Neural crest cell (in vitro differentiated cells): ENCODE results near the gene ASPHD1. TPM values are rescaled to one million over a fixed set of nuclear protein-coding genes. Genes with fewer than 3 reads are reported as not detected.

Source experiments
- DNase-seq: peaks from one replicate; pipeline ENCODE4 v3.0.0; 2021; ENCODE audit warnings: low read depth, mixed read lengths, low spot score
- H3K27ac Mint-ChIP-seq: one replicate; pipeline ENCODE4 v1.8.0; 2021; ENCODE audit warnings: mild to moderate bottlenecking, mixed read lengths; ENCODE audit not compliant: unreplicated experiment
- H3K27me3 Mint-ChIP-seq: 2 replicates; pipeline ENCODE4 v1.8.0; 2021; ENCODE audit warnings: low read depth, mild to moderate bottlenecking, mixed read lengths
- H3K36me3 Mint-ChIP-seq: 2 replicates; pipeline ENCODE4 v1.8.0; 2021; ENCODE audit warnings: low read depth, mild to moderate bottlenecking, mixed read lengths
- H3K4me1 Mint-ChIP-seq: 2 replicates; pipeline ENCODE4 v1.8.0; 2021; ENCODE audit warnings: mixed read lengths
- H3K4me3 Mint-ChIP-seq: one replicate; pipeline ENCODE4 v1.8.0; 2021; ENCODE audit warnings: mild to moderate bottlenecking, mixed read lengths
- H3K9me3 Mint-ChIP-seq: 2 replicates; pipeline ENCODE4 v1.8.0; 2021; ENCODE audit warnings: mixed read lengths
- CTCF ChIP-seq: fragments of 200-600 bp; sonication (generic); conservative IDR thresholded peaks from 2 replicates; pipeline ENCODE4 v1.5.0; 2021; ENCODE audit warnings: antibody characterized with exemption, mild to moderate bottlenecking
- total RNA-seq: library from RNA; stranded (reverse); gene quantifications from 2 replicates; pipeline ENCODE4 v1.2.1, GENCODE V29; 2021

ASPHD1 gene
- total RNA-seq, 1 donor from 2014 or later, result 2.8 TPM

- Mint-ChIP-seq H3K9me3 (no peaks in the 10 kb centered on the region), H3K27me3 (no peaks in the 10 kb centered on the region), H3K27ac (no peak overlapping the region), H3K36me3 (no peaks in the 10 kb centered on the region), H3K4me3 (peak overlapping the region; percentile 44), H3K4me1 (peaks cover 15% of the 10 kb centered on the region)
- no peak for DNase-seq
- TF ChIP-seq CTCF, result no peak
Measured at GRCh38 chr16:29858149-29858849, 42.0 kb upstream of the ASPHD1 start.

- Mint-ChIP-seq H3K27ac (no peak overlapping the region), H3K36me3 (no peaks in the 10 kb centered on the region), H3K27me3 (no peaks in the 10 kb centered on the region), H3K4me1 (peaks cover 19% of the 10 kb centered on the region), H3K9me3 (no peaks in the 10 kb centered on the region), H3K4me3 (no peak overlapping the region)
- DNase-seq, result no peak
- TF ChIP-seq CTCF, result no peak
Measured at GRCh38 chr16:29858974-29859373, 41.3 kb upstream of the ASPHD1 start.

GRCh38 chr16:29860218-29860617 is 40.1 kb upstream of the ASPHD1 start:
- no peaks in the 10 kb centered on the region for H3K36me3 Mint-ChIP-seq
- H3K4me1 Mint-ChIP-seq, result peaks cover 19% of the 10 kb centered on the region
- TF ChIP-seq CTCF, result no peak
- DNase-seq, result no peak
- H3K4me3 Mint-ChIP-seq, result peak overlapping the region; percentile 95
- H3K9me3 Mint-ChIP-seq, result no peaks in the 10 kb centered on the region
- H3K27ac Mint-ChIP-seq, result peak overlapping the region; percentile 43
- H3K27me3 Mint-ChIP-seq, result no peaks in the 10 kb centered on the region

- Mint-ChIP-seq H3K4me3 (peak overlapping the region; percentile 95), H3K9me3 (no peaks in the 10 kb centered on the region), H3K27ac (peak overlapping the region; percentile 69), H3K36me3 (no peaks in the 10 kb centered on the region), H3K27me3 (peaks cover 2% of the 10 kb centered on the region), H3K4me1 (peaks cover 19% of the 10 kb centered on the region)
- no peak for TF ChIP-seq CTCF
- no peak for DNase-seq
Measured at GRCh38 chr16:29862383-29862883, 37.9 kb upstream of the ASPHD1 start.

- peak within 1 kb of the TSS; percentile 95 for H3K4me3 Mint-ChIP-seq
- no peaks in the 10 kb centered on the region for H3K36me3 Mint-ChIP-seq
- H3K9me3 Mint-ChIP-seq, result no peaks in the 10 kb centered on the region
- DNase-seq, result peak; percentile 84
- peak within 1 kb of the TSS; percentile 100 for H3K27ac Mint-ChIP-seq
- TF ChIP-seq CTCF, result peak; percentile 66
- peaks cover 2% of the 10 kb centered on the region for H3K27me3 Mint-ChIP-seq
- H3K4me1 Mint-ChIP-seq, result peaks cover 19% of the 10 kb centered on the region
Measured at GRCh38 chr16:29862884-29863668, 37.2 kb upstream of the ASPHD1 start, which contains the start of gene CDIPT. Gene CDIPT, minus strand, starts transcription at chr16:29863226. Its CDS starts 369 bp downstream, at chr16:29862857.
